HCT116 (cell line): ENCODE data around the gene KCNN3.

Experiments
- CTCF ChIP-seq, 3 experiments: fragments of 200-600 bp in 1 of 3; sonication (generic) in 1 of 3; IDR thresholded peaks in 2 of 3; conservative IDR thresholded peaks in 1 of 3; 2 replicates each; pipeline ENCODE4 v1.5.1; 2012 to 2017; ENCODE audit warnings: low read depth in 2 of 3, low read length in 2 of 3, antibody characterized with exemption in 1 of 3, borderline replicate concordance in 1 of 3, control low read depth in 1 of 3, mild to moderate bottlenecking in 1 of 3, mixed read lengths in 1 of 3, mixed run types in 1 of 3, moderate library complexity in 1 of 3; ENCODE audit not compliant: insufficient read depth in 1 of 3
- EZH2 ChIP-seq: fragments of 200-600 bp; sonication (generic); IDR thresholded peaks from 2 replicates; pipeline ENCODE4 v1.6.1; 2017; ENCODE audit warnings: antibody characterized with exemption, mixed run types
- JUND ChIP-seq: IDR thresholded peaks from 2 replicates; pipeline ENCODE4 v1.6.1; 2012
- POLR2A ChIP-seq: IDR thresholded peaks from 2 replicates; pipeline ENCODE4 v1.7.0; 2011; ENCODE audit warnings: borderline replicate concordance; ENCODE audit not compliant: insufficient read depth, insufficient read length; ENCODE audit errors: extremely low read depth
- POLR2AphosphoS5 ChIP-seq: IDR thresholded peaks from 2 replicates; pipeline ENCODE4 v1.6.1; 2011; ENCODE audit warnings: mild to moderate bottlenecking, low read depth, low read length, moderate library complexity
- RAD21 ChIP-seq: IDR thresholded peaks from 2 replicates; pipeline ENCODE4 v1.6.1; 2012; ENCODE audit warnings: low read depth, mild to moderate bottlenecking
- SIN3A ChIP-seq: IDR thresholded peaks from 2 replicates; pipeline ENCODE4 v1.6.1; 2012; ENCODE audit warnings: low read depth
- SRF ChIP-seq: IDR thresholded peaks from 2 replicates; pipeline ENCODE4 v1.6.1; 2012; ENCODE audit warnings: low read depth
- ZFX ChIP-seq: fragments of 450-650 bp; IDR thresholded peaks from 2 replicates; pipeline ENCODE4 v1.6.1; 2017
- ZNF274 ChIP-seq: fragments of 200-500 bp; sonication (Bioruptor generic); IDR thresholded peaks from 2 replicates; pipeline ENCODE4 v1.6.1; 2014; ENCODE audit warnings: mild to moderate bottlenecking, low read depth, low read length, inconsistent platforms
- TF ChIP-seq, protein P1 (sequence below): IDR thresholded peaks from 2 replicates; pipeline ENCODE4 v1.6.1; 2012; ENCODE audit warnings: low read depth

GRCh38 chr1:154845879-154846278, 24.2 kb downstream of the KCNN3 start:
- TF ChIP-seq ZFX (no peak), SRF (no peak), SIN3A (no peak), CTCF (IDR thresholded peaks at IDR 0.05 in 2 of 3, conservative IDR thresholded peaks at IDR 0.05 in 1 of 3; ENCODE audit: borderline replicate concordance in 1 of 3, insufficient read depth in 1 of 3, low read depth in 2 of 3, low read length in 2 of 3) (no peak), RAD21 (no peak), POLR2A (no peak), ZNF274 (no peak), POLR2AphosphoS5 (no peak), EZH2 (no peak), JUND (no peak)
- TF ChIP-seq, protein P1, sequence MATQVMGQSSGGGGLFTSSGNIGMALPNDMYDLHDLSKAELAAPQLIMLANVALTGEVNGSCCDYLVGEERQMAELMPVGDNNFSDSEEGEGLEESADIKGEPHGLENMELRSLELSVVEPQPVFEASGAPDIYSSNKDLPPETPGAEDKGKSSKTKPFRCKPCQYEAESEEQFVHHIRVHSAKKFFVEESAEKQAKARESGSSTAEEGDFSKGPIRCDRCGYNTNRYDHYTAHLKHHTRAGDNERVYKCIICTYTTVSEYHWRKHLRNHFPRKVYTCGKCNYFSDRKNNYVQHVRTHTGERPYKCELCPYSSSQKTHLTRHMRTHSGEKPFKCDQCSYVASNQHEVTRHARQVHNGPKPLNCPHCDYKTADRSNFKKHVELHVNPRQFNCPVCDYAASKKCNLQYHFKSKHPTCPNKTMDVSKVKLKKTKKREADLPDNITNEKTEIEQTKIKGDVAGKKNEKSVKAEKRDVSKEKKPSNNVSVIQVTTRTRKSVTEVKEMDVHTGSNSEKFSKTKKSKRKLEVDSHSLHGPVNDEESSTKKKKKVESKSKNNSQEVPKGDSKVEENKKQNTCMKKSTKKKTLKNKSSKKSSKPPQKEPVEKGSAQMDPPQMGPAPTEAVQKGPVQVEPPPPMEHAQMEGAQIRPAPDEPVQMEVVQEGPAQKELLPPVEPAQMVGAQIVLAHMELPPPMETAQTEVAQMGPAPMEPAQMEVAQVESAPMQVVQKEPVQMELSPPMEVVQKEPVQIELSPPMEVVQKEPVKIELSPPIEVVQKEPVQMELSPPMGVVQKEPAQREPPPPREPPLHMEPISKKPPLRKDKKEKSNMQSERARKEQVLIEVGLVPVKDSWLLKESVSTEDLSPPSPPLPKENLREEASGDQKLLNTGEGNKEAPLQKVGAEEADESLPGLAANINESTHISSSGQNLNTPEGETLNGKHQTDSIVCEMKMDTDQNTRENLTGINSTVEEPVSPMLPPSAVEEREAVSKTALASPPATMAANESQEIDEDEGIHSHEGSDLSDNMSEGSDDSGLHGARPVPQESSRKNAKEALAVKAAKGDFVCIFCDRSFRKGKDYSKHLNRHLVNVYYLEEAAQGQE = no peak
